HT-29 (cell line): ENCODE measurements around the gene SGIP1. TPM values are rescaled to one million over a fixed set of nuclear protein-coding genes. Genes with fewer than 3 reads are reported as not detected.

Source experiments
- DNase-seq: peaks from one replicate; pipeline ENCODE4 v3.0.0-alpha.2; 2015; ENCODE audit warnings: low spot score
- total RNA-seq: library from RNA; depleted of rRNA; stranded (reverse); fragments of >200 nt; shearing (Covaris generic); gene quantifications from 2 replicates; pipeline ENCODE4 v1.2.3, GENCODE V29; 2014

The SGIP1 gene
- total RNA-seq, 1 experiment from 2014 or later, result not detected

DNA sequence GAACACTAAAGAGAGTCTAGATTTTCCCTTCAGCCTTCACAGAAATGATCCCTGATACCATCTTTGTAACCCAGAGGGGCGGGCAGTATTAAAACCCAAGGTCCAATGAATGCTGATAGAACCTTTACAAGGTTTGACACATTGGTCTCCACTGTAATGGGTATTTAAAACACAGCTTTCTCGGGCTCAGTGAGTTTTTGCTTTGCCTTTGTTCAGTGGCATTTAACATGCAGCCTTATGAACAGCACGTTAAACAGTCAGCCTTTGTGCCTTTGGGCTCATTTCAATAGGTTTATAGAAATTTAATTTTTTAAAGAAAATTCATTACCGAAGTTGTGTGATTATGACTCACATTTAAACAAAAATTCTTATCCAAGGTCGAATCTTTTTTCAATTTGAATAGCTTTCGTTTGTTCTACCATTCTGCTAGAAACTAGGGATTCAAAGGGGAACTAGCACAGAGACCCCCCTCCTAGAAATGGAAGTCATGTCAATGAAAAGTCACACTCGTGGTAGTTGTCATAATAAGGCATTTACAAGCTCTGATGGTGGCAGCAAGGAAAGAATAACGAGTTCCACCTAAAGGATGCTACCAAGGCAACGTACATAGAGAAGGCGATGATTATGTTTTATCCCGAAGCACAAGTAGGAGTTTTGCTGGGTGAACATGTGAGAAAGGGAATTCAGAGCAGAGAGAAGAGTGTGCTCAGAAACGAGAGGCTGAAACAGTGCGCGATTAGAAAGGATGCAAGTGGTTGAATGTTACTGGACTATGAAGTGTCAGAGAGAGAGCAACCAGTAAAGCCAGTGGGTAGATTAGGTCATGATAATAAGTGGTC is 66.2 kb downstream of the SGIP1 start:
- DNase-seq, result no peak

- no peak for DNase-seq
Observed at GRCh38 chr1:66605419-66605997, 71.6 kb downstream of the SGIP1 start.

DNA sequence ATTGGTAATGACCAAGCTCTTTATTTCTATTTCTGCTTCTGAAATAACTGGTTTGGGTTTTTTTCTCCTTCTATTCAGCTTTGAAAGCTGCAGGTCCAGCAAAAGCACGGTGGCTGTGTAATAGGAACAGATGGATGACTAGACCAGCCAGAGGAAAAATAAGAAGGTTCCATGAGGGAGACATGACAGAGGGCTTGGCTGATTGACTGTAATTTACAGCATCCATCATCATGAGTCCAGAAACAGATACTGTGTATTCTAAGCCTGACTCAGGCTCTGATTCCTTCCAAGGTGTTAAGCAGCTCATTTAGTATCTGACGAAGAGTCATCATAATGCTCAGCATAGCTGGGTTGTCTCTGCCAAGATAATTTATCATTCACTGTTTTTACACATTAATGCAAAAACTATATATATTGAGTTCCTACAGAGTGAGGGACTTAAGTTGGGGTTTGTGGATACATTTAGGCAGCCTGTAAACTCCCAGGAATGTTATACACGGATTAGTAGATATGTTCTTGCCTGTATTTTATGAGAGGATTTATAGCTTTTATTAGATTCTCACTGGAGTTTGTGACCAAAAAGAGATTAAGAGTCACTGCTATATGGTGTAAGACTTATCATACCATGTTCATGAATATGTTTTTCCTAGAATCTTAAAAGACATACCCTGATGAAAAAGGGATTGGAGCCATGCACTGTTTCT is 72.6 kb downstream of the SGIP1 start:
- DNase-seq, result no peak

DNA sequence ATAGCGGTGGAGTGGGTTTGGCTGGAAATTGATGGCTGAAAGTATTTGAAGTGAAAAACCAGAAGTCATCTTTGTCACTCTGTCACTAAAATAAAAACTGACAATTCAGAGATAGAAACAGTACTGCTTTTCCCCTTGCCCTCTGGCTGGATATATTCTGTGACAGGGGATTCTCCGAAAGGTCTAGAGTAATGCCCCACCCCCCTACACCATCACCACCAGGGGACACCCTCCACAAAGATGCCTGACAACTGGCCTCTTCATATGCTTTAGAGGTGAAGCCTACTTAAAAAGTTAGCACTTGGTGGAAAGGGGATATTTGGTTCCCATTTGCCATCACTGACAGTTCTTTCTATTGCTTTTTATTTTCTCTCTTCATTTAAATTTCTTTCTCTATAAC is 73.5 kb downstream of the SGIP1 start:
- no peak for DNase-seq

GRCh38 chr1:66613187-66613586 is 79.2 kb downstream of the SGIP1 start:
- no peak for DNase-seq

GRCh38 chr1:66617362-66618184 is 83.6 kb downstream of the SGIP1 start:
- DNase-seq, result no peak

- DNase-seq, result no peak
Observed at GRCh38 chr1:66618390-66618789, 84.4 kb downstream of the SGIP1 start.

GRCh38 chr1:66623812-66624211 is 89.9 kb downstream of the SGIP1 start:
- no peak for DNase-seq

DNA sequence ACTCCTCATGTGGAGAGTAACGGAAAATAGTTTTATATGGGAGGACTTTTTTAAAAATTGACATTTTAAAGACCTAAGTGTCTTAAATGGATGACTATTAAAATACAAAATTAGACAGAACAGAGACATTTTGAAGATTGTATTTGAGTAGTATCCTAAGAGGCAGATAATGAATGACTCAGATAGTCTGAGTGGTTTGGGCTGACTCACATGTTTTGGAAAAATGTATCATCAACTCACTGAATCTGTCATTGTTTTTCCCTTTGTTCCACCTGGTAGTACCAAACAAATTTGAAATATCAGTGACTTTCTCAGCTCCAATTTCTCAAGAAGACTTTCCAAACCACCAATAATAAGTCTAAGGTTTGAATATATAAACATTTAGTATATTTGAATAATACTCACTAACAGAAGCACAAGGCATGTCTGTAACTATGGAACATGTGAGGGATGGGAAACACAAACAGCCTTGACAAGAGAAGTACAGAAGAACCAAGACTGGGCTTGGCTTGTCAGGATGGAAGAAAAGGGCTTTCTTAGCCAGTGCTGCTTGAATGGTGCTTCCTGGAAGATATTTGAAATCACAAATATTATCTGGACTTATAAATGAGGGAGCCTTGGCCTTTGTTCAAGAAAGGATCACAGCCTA is 90.6 kb downstream of the SGIP1 start:
- no peak for DNase-seq

DNA sequence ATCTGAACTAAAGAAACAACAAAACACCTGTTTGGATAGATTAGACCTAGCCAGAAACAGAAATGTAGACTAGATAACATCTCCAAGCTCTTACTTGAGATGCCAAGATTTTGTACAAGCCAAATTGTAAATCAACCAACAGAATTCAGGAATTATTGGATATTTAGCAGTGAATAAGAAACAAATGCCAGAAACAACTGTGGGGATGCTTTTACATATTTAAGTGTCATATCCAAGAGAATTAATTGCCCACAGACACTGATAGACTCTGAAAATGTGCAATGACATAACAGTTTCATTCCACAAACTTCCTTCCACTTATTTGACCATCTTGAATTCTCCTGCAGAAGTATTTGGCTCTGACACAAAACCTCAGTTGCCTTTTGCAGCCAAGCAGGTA is 92.3 kb downstream of the SGIP1 start:
- no peak for DNase-seq

DNA sequence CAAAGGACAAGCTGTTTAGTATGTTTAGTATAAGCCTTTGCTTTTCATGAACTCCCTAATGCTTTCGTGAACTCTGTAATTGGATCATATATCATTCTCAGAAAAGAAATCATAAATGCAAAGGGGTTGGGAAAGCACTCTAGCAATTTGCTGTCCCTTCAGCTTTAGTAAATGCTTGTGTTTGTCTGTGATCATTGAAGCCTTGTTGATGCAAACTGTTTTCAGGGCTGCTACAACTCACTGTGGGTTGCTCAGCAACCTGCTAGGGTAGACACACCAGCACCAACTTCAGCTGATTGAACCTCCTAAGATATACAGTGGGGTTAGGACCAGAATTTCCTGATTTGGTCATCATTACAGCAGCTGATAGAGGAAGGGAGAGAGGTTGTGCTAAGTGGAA is 95.0 kb downstream of the SGIP1 start:
- DNase-seq, result no peak

DNA sequence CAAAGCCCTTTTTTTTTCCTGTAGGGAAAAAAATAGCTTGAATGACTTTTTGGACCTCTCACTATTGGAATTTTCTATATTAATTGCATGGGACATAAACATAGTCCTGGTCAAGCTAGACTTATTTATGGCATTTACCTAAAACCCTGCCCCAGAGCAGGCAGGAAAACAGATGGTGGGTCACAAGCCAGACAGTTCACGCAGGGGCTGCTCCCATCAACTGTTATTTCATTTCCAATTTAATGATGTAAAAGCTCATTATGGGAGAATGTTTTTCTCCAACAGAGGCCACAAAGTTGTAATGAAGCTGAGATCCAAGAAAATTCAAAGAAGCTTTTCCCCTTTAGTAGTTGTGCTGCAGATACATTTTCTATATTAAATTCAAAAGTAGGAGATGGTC is 99.2 kb downstream of the SGIP1 start:
- no peak for DNase-seq

DNA sequence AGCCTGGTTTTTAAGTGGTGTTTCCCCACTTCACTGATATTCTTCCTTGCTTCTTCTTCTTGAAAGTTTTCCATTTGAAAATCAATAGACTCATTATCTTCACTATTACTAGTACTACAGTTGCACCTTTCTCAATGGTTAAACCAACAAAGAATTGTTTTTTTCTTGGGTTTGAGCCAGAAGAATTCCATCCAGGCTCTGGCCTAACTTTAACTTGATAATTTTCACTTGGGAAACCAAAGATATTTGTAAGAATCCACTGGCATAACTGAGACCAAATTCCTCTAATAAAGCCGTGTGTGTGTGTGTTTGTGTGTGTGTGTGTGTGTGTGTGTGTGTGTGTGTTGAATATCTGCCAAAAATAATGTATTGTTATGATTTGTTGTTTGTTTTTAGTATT is 103.2 kb downstream of the SGIP1 start:
- DNase-seq, result no peak

GRCh38 chr1:66641891-66642473 is 108.0 kb downstream of the SGIP1 start:
- DNase-seq, result no peak

- no peak for DNase-seq
Observed at GRCh38 chr1:66642992-66643391, 109.0 kb downstream of the SGIP1 start.

DNA sequence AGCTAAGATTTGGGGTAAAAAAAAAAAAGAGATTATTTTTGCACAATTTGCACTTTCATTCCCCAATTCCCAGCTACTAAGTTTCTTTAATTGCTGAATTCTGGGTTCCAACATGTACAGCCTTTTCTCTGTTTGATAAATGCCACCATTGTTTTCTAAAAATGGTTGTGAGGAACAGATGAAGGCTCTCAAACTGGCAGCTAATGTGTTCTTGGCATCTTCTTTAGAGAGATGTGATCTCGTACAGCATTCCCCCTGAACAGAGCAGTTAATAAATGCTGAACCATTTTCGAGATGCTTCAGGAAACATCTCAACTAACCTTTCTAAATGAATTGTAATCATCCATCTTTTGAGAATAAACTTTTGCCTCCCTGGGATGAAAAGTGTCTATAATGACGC is 110.4 kb downstream of the SGIP1 start:
- DNase-seq, result no peak

GRCh38 chr1:66648901-66649595 is 115.1 kb downstream of the SGIP1 start:
- DNase-seq, result no peak

GRCh38 chr1:66652556-66652955 is 118.6 kb downstream of the SGIP1 start:
- DNase-seq, result no peak

GRCh38 chr1:66654643-66655042 is 120.7 kb downstream of the SGIP1 start:
- DNase-seq, result no peak

GRCh38 chr1:66671455-66671854 is 137.5 kb downstream of the SGIP1 start:
- DNase-seq, result no peak
